CD4-positive, alpha-beta T cell treated with Interleukin-4 for 1 hour (primary cell): Measurements from ENCODE around the gene ST6GALNAC5.

Experiments
- DNase-seq, 2 donors: peaks; one replicate each; pipeline ENCODE4 v3.0.0-alpha.2; 2020 to 2022

The ST6GALNAC5 gene

GRCh38 chr1:77056525-77056924 is 189.2 kb downstream of the ST6GALNAC5 start:
- no peak for DNase-seq

- DNase-seq: no peak
Observed at GRCh38 chr1:77057994-77058585, 190.8 kb downstream of the ST6GALNAC5 start.

- no peak for DNase-seq
Observed at GRCh38 chr1:77060000-77060399, 192.7 kb downstream of the ST6GALNAC5 start.

GRCh38 chr1:77061162-77061561 is 193.9 kb downstream of the ST6GALNAC5 start:
- DNase-seq: no peak

- no peak for DNase-seq
Observed at GRCh38 chr1:77063118-77063517, 195.8 kb downstream of the ST6GALNAC5 start.

- no peak for DNase-seq
Observed at GRCh38 chr1:77064246-77064645, 197.0 kb downstream of the ST6GALNAC5 start.

- DNase-seq: no peak
Observed at GRCh38 chr1:77065693-77066342, 198.5 kb downstream of the ST6GALNAC5 start.

- no peak for DNase-seq
Observed at GRCh38 chr1:77068013-77068412, 200.7 kb downstream of the ST6GALNAC5 start.

GRCh38 chr1:77076759-77077158 is 209.5 kb downstream of the ST6GALNAC5 start:
- no peak for DNase-seq

GRCh38 chr1:77081834-77082233 is 214.6 kb downstream of the ST6GALNAC5 start:
- DNase-seq: no peak

GRCh38 chr1:77084457-77084856 is 217.2 kb downstream of the ST6GALNAC5 start:
- no peak for DNase-seq

- no peak for DNase-seq
Observed at GRCh38 chr1:77085109-77085508, 217.8 kb downstream of the ST6GALNAC5 start.

GRCh38 chr1:77089756-77090155 is 222.5 kb downstream of the ST6GALNAC5 start:
- DNase-seq: no peak

- DNase-seq: no peak
Observed at GRCh38 chr1:77095236-77095635, 228.0 kb downstream of the ST6GALNAC5 start.

GRCh38 chr1:77096496-77097255 is 229.4 kb downstream of the ST6GALNAC5 start:
- no peak for DNase-seq

- DNase-seq: no peak
Observed at GRCh38 chr1:77100875-77101274, 233.6 kb downstream of the ST6GALNAC5 start.

GRCh38 chr1:77103486-77103885 is 236.2 kb downstream of the ST6GALNAC5 start:
- no peak for DNase-seq

- DNase-seq: no peak
Observed at GRCh38 chr1:77104672-77105071, 237.4 kb downstream of the ST6GALNAC5 start.
